Ureter (tissue), 1 donor: ENCODE measurements around the gene CHMP6. TPM values are rescaled to one million over a fixed set of nuclear protein-coding genes. Genes with fewer than 3 reads are reported as not detected.
A peak's percentile ranks its signal among the peaks of the same experiment; 100 is the strongest.

ENCODE experiments used
- DNase-seq: peaks from one replicate; pipeline ENCODE4 v3.0.0-alpha.2; 2020; ENCODE audit warnings: low spot score
- total RNA-seq: library from RNA; stranded (reverse); gene quantifications from one replicate; pipeline ENCODE4 v1.2.4, GENCODE V29; 2023
- donor health status: DM: yes; HTN: yes; CAD: no.

CHMP6 gene
- total RNA-seq, 1 donor from 2014 or later: 26.2 TPM

- DNase-seq: no peak
Measured at GRCh38 chr17:81043319-81043724, 51.7 kb downstream of the CHMP6 start.

DNA sequence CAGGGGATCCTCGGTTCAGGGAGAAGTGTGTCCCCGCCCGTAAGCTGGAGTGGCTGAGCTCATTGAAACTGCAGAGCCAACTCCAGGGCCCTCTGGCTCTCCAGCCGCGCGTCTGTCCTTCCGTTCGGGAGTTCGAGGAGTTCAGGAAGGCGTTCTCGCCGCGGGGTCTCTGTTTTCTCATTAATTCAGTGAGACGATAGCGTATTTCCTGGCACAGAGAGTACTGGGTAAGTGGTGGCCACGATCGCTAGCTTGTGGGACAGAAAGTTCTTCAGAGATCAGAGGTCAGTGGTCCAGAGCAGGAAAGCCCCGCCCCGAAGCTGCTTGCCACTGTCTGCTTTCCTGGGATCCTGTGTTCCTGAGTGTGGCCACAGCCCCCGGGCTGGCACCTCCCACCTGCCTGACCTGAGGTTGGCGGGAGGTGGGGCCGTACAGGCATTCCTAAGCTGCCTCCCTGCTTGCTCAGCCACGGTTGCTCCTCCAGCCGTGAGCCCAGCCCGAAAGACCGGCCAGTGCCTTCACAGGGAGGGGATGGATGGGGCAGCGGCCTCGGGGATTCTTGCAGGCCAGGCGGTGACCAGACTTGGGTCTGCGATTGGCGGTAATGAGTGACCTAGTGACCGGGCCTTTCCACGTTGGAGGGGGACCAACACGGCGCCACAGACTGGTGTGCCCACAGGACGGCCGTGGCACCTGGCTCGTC, 52.2 kb downstream of the CHMP6 start:
- DNase-seq: no peak

GRCh38 chr17:81044428-81044763, 52.8 kb downstream of the CHMP6 start:
- no peak for DNase-seq

DNA sequence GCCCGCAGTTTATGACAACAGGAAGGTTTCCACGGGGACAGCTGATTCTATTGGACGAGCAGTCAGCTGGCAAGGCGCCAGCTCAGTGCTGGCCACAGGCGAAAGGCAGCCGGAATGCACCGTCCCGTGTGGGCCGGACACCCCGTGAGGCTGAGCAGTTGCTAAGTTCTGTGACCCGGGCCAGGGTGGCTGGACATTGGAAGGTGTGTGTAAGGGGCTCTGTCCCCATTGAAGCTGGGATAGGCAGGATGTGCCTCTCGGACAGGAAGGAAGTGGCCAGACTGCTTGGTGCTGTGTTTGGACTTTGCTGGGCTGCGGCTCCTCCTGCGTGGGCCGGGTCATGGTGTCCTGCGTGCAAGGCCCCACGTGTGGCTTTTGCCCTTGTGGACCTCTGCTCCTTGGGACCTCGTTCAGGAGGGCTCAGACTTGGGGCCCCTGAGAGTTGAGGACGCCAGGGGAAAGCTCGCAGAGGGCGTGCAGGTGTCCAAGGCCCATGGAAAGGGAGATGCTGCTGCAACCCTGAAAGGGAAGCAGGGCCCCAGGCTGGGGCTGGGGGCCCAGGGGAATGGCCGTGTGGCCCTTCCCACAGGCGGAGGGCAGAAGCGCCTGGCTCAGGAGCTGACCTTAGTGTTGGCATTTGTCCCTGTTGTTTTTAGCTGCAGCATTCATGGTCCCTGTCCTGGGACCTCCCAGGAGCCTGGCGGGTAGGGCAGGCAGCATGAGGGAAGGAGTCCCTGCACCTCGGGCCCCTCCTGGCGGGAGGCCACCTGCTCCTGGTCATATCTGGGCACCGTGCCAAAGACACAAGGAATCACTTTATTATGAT, 53.3 kb downstream of the CHMP6 start:
- DNase-seq: peak; percentile 81

- DNase-seq: no peak
Measured at GRCh38 chr17:81045590-81046095, 54.0 kb downstream of the CHMP6 start.

- no peak for DNase-seq
Measured at GRCh38 chr17:81046132-81046769, 54.6 kb downstream of the CHMP6 start.

DNA sequence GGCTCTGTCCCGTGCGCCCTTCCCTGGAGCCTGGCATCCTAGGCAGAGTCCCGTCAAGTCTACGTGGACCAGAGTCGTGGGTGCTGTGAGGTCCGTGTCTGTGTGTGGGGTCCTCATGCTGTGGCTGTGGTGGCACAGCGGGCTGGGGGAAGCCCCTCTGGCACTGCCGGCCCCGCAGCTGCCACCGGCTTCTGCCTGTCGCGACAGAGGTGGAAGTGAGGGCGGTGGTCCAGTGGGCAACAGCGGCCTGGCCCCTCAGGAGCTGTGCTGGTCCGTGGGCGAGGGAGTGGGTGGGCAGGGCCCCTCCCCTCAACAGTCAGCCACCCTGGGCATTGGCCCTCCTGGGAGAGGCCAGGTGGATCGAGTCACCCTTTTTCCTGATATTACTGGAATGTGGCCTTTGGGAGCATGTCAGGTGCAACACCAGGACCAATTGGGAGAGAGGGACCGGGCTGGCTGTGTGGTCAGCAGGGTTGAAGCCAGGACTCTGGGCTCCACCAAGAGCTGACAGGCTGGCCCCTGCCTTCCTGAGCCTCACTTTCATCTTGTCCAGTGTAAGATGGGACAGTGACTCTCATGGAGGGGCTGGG, 55.2 kb downstream of the CHMP6 start:
- no peak for DNase-seq

GRCh38 chr17:81048827-81049371, 57.3 kb downstream of the CHMP6 start:
- no peak for DNase-seq

GRCh38 chr17:81049372-81049911, 57.8 kb downstream of the CHMP6 start:
- DNase-seq: no peak

Other genes with a start within 250 kb of the CHMP6 start
- 48.7 TPM for gene BAIAP2, start 43.3 kb downstream of the CHMP6 start, total RNA-seq
- not detected for gene PVALEF, start 173.7 kb downstream of the CHMP6 start, total RNA-seq
- gene AATK, start 174.4 kb downstream of the CHMP6 start, total RNA-seq: 3.4 TPM
- 5.4 TPM for gene CEP131, start 231.1 kb downstream of the CHMP6 start, total RNA-seq
- 37.1 TPM for gene TEPSIN, start 247.2 kb downstream of the CHMP6 start, total RNA-seq
- gene NDUFAF8, start 247.5 kb downstream of the CHMP6 start, total RNA-seq: 52.9 TPM